Activated T-helper 17 cell treated with anti-CD3 and anti-CD28 coated beads, Interleukin-2, amount 50 U/mL, for 72 hours (primary cell): ENCODE results near the gene ADARB1. TPM values are rescaled to one million over a fixed set of nuclear protein-coding genes. Genes with fewer than 3 reads are reported as not detected.
A peak's percentile ranks its signal among the peaks of the same experiment; 100 is the strongest.
"Not testable (repeated sequence)": the region's sequence is repeated elsewhere in the genome, so short reads cannot be mapped to it uniquely, and the experiment has no call there.

Experiments used
- ATAC-seq: fragments of 150-1000 bp; cut with Tn5 transposase; replicated peaks from 2 replicates; pipeline ENCODE4 v1.10.0; 2021; ENCODE audit warnings: mild to moderate bottlenecking, moderate library complexity
- H3K27ac Mint-ChIP-seq: one replicate; pipeline ENCODE4 v1.8.0; 2022; ENCODE audit warnings: mixed read lengths
- H3K27me3 Mint-ChIP-seq: one replicate; pipeline ENCODE4 v1.8.0; 2022; ENCODE audit warnings: mixed read lengths
- H3K36me3 Mint-ChIP-seq: one replicate; pipeline ENCODE4 v1.8.0; 2022; ENCODE audit warnings: low read depth, mild to moderate bottlenecking, mixed read lengths
- H3K4me1 Mint-ChIP-seq: one replicate; pipeline ENCODE4 v1.8.0; 2022; ENCODE audit warnings: mixed read lengths
- H3K4me3 Mint-ChIP-seq: one replicate; pipeline ENCODE4 v1.8.0; 2022; ENCODE audit warnings: mild to moderate bottlenecking, mixed read lengths
- H3K9me3 Mint-ChIP-seq: one replicate; pipeline ENCODE4 v1.8.0; 2022; ENCODE audit warnings: mixed read lengths
- total RNA-seq, 2 donors: library from RNA; stranded (reverse); gene quantifications; one replicate each; pipeline ENCODE4 v1.2.3, GENCODE V29; 2022

The ADARB1 gene, protein sequence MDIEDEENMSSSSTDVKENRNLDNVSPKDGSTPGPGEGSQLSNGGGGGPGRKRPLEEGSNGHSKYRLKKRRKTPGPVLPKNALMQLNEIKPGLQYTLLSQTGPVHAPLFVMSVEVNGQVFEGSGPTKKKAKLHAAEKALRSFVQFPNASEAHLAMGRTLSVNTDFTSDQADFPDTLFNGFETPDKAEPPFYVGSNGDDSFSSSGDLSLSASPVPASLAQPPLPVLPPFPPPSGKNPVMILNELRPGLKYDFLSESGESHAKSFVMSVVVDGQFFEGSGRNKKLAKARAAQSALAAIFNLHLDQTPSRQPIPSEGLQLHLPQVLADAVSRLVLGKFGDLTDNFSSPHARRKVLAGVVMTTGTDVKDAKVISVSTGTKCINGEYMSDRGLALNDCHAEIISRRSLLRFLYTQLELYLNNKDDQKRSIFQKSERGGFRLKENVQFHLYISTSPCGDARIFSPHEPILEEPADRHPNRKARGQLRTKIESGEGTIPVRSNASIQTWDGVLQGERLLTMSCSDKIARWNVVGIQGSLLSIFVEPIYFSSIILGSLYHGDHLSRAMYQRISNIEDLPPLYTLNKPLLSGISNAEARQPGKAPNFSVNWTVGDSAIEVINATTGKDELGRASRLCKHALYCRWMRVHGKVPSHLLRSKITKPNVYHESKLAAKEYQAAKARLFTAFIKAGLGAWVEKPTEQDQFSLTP
- 10 to 100 TPM; 22.7 to 32.0 TPM for total RNA-seq

DNA sequence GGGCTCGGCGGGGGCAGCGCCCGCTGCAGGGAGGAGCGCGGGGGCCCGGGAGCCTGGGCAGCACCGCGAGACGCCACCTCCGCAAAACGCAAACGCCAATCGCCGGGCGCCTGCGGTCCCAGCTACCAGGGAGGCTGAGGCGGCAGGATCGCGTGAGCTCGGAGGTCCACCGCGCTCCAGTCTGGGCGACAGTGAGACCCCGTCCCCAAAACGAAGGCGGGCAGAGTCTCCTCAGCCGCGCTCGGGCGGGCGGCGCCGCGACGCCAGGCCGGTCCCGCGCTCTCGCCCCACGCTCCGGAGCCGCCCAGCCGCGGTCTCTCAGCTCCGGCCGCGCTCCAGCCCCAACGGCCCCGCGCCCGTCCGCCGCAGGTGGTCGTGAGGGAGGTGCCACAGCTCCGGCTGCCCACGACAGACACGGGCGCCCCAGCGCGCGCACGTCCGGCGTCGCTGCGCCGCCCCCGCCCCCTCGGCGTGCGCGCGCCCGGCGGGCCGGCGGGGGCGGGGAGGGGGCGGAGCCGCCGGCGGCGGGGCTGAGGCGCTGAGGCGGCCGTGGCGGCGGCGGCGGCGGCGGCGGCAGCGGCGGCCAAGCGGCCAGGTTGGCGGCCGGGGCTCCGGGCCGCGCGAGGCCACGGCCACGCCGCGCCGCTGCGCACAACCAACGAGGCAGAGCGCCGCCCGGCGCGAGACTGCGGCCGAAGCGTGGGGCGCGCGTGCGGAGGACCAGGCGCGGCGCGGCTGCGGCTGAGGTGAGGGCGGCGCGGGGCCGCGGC lies at the start of gene ADARB1:
TSS of gene ADARB1 (plus strand) at position 533 of the 770 bp plus-strand sequence. CDS start 97,077 bp downstream, outside the sequence.
- peaks cover 6% of the 10 kb centered on the region for H3K36me3 Mint-ChIP-seq
- peak within 1 kb of the TSS; percentile 93 for H3K4me3 Mint-ChIP-seq
- no peaks in the 10 kb centered on the region for H3K9me3 Mint-ChIP-seq
- peak within 1 kb of the TSS; percentile 89 for H3K27ac Mint-ChIP-seq
- ATAC-seq: peak; percentile 57
- no peaks in the 10 kb centered on the region for H3K27me3 Mint-ChIP-seq
- H3K4me1 Mint-ChIP-seq: peaks cover 25% of the 10 kb centered on the region

DNA sequence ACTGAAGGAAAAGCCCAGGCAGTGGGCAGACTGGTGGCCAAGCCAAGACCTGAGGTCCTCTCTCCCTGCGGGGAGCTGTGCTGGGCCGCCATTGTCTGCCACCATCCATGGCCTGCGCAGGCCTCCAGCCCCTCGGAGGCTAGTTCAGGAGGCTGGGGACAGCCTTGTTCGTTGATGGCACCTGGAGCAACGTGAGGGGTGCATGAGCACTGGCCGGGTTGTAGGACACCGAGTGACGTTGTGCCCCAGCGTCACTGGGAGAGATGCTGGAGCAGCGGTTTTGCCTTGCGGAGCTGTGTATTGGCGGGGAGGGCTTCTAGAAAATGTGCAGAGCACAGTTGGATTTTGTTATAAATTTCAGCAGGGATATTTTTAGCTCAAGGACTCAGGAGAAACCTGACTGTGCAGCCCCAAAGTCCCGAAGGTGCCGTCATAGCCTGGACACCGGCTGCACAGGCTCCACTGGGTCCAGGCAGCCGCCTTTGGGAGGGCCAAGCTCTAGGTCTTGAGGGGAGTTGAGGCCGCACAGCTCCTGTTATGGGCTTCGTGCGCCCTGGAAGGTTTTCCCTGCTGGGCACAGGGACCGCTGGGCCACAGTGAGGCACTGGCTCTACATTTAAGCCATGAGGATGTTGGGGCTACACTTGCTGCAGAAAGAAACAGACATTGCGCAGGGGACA lies 48.2 kb upstream of the ADARB1 start:
- H3K27me3 Mint-ChIP-seq: peaks cover 3% of the 10 kb centered on the region
- H3K27ac Mint-ChIP-seq: no peak overlapping the region
- H3K36me3 Mint-ChIP-seq: no peaks in the 10 kb centered on the region
- H3K4me3 Mint-ChIP-seq: no peak overlapping the region
- peaks cover 4% of the 10 kb centered on the region for H3K9me3 Mint-ChIP-seq
- no peaks in the 10 kb centered on the region for H3K4me1 Mint-ChIP-seq
- no peak for ATAC-seq

DNA sequence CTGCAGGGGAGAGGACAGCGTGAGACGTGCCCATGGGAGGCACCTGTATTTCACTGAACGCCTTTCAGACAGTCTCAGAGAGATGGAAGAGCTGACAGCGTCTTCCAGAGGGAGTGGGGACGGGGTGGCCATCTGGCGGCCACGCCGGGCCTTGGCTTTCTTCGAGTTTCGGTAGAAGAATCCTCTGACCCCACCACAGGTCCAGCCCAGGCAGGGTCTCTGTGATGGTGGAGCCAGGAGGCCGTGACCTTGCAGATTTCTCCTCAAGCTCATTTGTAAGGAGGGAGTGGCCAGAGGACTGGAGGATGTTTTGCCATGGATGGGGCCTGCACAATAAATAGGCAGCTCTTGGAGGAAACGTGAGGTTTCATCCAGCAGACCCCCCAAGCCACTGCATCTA lies 47.6 kb upstream of the ADARB1 start:
- Mint-ChIP-seq H3K9me3 (peaks cover 4% of the 10 kb centered on the region), H3K4me1 (no peaks in the 10 kb centered on the region), H3K27ac (no peak overlapping the region), H3K27me3 (peaks cover 3% of the 10 kb centered on the region), H3K4me3 (no peak overlapping the region), H3K36me3 (no peaks in the 10 kb centered on the region)
- no peak for ATAC-seq

DNA sequence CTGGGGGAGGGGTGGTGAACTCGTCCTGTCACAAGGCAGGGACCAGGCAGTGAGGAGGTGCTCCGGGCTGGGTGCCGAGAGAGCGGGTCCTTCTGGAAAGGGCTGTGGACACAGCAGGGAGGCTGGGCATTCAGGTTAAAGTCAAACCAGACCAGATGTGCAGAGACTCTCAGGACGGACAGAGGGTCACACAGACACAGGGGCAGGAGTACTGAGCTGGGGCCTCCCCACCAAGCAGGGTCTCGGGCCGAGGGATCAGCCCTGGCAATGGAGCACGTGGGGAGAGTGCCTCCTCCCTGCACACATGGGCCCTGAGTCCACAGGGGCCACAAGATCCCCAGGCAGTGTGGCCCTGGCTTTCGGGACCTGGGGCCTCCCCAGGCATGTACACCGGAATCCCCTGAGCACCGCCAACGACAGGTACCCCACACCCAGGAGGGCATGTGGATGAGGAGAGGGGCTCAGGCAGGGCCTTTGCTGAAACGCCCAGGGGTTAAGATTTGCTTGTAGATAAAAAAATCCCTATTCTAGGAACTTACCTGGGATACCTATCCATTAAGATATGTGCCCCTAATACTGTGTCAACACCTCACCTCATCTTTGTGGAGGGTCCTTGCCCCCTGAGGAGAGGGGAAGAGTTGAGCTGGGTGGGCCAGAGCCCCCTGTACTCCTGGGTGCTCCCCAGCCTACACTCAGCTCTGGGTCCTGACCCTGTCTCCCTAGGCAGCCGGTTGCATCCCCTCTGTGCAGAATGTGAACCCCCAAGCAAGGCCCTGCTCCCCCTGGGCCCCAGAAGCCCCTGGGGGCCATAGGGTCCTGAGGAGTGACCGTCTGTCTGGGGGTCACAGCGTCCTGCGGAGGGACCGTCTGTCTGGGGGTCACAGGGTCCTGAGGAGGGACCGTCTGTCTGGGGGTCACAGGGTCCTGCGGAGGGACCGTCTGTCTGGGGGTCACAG lies 46.9 kb upstream of the ADARB1 start:
- Mint-ChIP-seq H3K4me3 (no peak overlapping the region), H3K27me3 (peaks cover 3% of the 10 kb centered on the region), H3K36me3 (no peaks in the 10 kb centered on the region), H3K27ac (no peak overlapping the region), H3K4me1 (no peaks in the 10 kb centered on the region), H3K9me3 (peaks cover 4% of the 10 kb centered on the region)
- no peak for ATAC-seq

DNA sequence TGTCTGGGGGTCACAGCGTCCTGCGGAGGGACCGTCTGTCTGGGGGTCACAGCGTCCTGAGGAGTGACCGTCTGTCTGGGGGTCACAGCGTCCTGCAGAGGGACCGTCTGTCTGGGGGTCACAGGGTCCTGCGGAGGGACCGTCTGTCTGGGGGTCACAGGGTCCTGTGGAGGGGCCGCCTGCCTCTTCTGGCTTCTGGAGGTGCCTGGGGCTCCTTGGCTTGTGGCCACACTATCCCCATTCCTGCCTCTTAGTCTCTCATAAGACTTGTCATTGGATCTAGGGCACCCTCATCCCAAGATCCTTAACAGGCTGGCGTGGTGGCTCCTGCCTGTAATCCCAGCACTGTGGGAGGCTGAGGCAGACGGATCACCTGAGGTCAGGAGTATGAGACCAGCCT lies 45.7 kb upstream of the ADARB1 start:
- not testable (repeated sequence) for H3K36me3 Mint-ChIP-seq, ATAC-seq, H3K9me3 Mint-ChIP-seq, H3K27ac Mint-ChIP-seq, H3K4me1 Mint-ChIP-seq, H3K27me3 Mint-ChIP-seq, H3K4me3 Mint-ChIP-seq

DNA sequence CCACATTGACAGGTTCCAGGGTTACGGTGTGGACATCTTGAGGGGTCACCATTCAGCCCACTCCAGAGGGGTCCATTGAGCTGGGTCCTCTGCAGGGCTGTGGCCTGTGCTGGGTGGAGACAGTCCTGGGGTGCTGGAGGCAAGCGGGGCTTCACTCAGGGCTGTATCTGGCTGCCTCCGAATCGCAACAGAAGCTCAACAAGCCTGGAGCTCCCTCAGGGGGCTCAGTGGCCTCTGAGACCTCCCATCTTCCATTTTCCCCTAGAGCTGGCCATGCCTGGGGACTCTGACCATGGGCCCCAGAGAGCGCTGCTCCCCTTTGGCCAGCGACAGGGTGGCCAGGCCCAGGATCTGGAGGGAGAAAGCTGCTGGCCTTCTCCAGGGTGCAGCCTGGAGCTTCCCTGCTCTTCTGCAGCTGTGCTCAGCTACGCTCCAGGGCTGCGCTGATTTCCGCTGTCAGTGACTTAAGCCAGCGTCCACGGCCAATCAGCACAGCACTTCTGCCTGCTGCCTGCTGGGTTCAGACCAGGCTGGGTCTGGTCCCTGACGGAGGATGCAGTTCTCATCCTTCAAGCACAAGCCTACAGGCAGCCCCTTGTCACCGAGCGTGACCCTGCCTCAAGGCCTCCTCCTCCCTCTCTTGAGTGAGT lies 45.0 kb upstream of the ADARB1 start:
- ATAC-seq: no peak
- H3K27ac Mint-ChIP-seq: no peak overlapping the region
- no peak overlapping the region for H3K4me3 Mint-ChIP-seq
- H3K9me3 Mint-ChIP-seq: no peaks in the 10 kb centered on the region
- H3K36me3 Mint-ChIP-seq: no peaks in the 10 kb centered on the region
- peaks cover 6% of the 10 kb centered on the region for H3K27me3 Mint-ChIP-seq
- no peaks in the 10 kb centered on the region for H3K4me1 Mint-ChIP-seq

DNA sequence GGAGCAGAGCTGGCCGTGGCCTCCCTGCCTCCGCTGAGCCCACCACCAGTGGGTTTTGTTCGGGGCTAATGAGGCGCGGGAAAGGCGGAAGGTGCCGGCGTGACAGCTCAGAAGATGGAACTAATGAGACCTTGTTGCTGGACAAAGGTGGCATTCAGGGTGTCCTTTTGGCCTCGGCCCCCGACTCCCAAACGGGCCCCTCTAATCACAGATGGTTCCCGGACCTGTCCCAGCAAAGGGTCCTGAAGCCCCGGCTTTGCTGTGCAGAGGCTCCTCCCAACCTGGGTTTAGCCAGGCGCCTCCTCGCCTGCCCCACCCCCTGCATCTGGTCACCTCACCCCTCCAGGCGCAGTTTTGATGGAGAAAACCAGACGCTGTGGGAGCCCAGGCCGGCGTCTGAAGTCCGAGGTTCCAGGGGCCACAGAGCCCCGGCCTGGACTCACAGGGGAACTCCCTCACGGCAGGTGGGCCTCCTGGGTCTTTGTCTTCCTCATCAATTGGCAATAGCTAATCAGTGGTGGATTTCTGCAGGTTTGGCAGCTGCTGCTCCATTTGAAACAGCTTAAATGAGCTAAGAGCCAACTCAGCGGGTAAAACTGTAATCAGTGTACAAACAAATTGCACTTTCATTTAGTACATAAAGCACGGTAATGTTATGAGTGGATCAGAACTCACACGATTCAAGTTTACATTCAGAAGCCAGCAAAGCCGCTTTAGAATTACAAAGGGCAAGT lies 44.3 kb upstream of the ADARB1 start:
- Mint-ChIP-seq H3K4me3 (no peak overlapping the region), H3K27ac (no peak overlapping the region), H3K4me1 (no peaks in the 10 kb centered on the region), H3K9me3 (no peaks in the 10 kb centered on the region), H3K36me3 (no peaks in the 10 kb centered on the region), H3K27me3 (peaks cover 6% of the 10 kb centered on the region)
- no peak for ATAC-seq

DNA sequence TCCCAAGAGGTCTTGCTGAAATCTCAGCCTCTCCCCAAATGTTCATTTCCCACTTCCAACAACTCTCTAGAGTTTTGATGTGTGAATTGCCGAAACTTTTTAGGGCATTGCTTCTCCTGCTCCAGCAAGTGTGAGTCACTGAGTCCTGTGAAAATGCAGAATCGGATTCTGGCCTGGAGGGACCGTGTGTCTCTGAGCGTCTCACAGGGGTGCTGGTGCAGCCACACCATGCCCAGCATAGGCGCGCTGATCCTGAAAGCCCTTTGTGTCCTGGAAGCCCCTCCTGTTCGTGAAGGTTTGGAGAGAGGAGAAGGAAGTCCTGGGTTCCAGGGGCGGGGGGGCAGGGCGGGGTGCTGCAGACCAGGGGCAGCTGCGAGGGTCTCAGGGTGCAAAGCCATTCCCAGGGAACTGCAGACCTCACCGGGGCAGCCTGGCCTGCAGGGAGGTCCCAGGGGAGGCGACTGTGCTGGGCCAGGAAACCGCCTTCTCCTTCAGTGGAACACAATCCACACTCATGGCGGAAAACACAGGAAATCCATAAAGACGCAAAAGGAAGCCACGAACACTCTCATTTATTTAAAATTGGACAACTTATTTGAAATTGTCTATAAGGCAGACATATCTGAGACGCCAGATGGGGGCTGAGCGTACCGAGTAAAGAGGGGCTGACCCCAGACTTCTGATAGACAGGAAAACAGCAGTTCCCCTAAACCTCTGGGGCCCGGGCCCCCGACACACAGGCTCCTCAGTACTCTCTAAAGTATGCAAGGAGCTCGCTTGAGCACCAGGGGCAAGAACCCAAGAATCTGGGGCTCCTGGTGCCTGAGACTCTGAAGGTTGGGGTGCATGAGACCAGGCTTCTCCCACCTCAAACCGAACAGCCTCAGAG lies 43.5 kb upstream of the ADARB1 start:
- H3K9me3 Mint-ChIP-seq: peaks cover 5% of the 10 kb centered on the region
- peaks cover 11% of the 10 kb centered on the region for H3K27me3 Mint-ChIP-seq
- H3K36me3 Mint-ChIP-seq: no peaks in the 10 kb centered on the region
- no peak overlapping the region for H3K4me3 Mint-ChIP-seq
- ATAC-seq: no peak
- no peak overlapping the region for H3K27ac Mint-ChIP-seq
- no peaks in the 10 kb centered on the region for H3K4me1 Mint-ChIP-seq

DNA sequence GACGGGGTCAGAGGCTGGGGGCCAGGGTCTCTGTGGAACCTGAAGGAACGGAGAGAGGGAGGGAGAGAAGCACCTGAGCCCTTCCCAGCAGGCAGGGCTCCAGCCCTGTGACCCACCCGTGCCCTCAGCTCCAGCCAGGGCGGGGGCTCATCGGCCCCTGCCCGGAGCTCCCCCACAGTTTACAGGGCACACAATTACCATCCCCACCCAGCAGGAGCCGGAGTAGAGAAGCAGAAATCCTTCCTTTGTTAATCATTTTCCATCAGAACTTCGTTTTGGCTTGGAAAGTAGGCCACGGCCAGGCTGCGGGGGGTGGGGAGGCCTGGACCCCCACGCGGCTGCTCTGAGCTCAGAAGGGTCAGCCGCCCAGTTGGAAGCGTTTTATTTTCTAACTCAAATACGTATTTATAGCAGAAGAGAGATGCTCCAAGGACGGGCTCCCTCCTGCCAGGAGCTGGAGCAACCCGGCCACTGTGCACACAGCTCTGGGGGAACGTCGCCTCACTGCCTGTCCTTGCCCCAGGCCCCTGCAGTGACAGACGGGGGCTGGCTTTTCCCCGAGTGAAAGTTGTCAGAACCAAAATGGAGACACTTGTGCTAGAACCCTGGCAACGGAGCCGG lies 42.7 kb upstream of the ADARB1 start:
- peaks cover 11% of the 10 kb centered on the region for H3K27me3 Mint-ChIP-seq
- ATAC-seq: no peak
- no peaks in the 10 kb centered on the region for H3K36me3 Mint-ChIP-seq
- peaks cover 6% of the 10 kb centered on the region for H3K9me3 Mint-ChIP-seq
- no peak overlapping the region for H3K4me3 Mint-ChIP-seq
- H3K27ac Mint-ChIP-seq: no peak overlapping the region
- no peaks in the 10 kb centered on the region for H3K4me1 Mint-ChIP-seq

DNA sequence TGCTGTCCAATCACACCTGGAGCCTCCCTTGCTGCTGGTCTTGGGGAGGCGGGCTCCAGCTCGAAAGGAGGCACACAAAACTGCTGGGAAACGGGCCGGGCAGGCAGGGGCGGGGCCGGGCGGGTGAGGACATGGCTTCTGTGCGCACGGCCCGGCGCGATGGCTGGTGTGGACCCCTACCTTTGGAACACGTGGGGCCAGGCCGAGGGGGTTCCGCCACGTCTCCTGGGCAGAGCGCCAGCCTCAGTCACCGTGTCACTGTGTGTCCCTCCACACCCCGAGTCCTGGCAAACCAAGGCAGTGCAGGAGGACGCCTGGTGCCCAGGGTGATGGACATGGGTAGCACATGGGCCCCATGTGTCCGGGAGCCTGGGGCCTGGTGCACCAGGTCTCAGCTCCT lies 42.0 kb upstream of the ADARB1 start:
- Mint-ChIP-seq H3K4me3 (no peak overlapping the region), H3K27ac (no peak overlapping the region), H3K4me1 (no peaks in the 10 kb centered on the region), H3K36me3 (no peaks in the 10 kb centered on the region), H3K9me3 (peaks cover 11% of the 10 kb centered on the region), H3K27me3 (peaks cover 15% of the 10 kb centered on the region)
- no peak for ATAC-seq

DNA sequence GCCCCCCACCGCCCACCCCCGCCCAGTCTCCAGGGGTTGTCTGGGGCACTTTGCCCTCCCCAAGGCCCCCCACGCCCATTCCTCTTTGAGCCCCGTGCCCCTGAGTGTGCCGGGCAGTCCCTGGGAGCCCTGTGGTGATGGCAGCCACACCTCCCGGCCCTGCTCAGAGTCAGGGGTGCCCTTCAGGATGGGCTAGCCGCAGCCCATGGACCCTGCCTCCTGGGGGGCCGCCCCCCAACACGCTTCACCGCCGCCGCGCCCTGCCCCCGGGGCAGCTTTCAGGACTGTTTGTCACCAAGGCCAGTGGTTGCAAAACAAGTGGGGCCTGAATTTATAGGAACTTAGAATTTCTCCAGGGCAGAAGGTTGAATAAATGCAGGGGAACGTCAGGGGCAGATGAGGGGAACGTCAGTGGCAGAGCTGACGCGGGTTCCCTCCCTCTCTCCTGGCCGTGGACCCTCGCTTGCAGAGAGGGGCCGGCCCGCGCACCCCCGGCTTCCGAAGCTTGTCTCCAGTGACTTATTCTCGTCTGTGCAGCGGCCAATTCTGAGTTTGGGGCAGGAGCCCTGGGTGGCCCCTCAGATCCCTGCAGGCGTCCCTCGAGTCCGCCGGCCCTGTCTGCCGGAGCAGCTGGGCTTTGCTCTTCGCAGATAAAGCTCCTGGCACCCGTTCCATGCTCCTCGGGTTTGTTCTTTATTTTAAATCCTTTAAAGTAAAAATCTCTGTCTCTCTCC lies 41.2 kb upstream of the ADARB1 start:
- no peaks in the 10 kb centered on the region for H3K36me3 Mint-ChIP-seq
- no peak overlapping the region for H3K27ac Mint-ChIP-seq
- ATAC-seq: no peak
- H3K4me1 Mint-ChIP-seq: no peaks in the 10 kb centered on the region
- H3K9me3 Mint-ChIP-seq: peaks cover 11% of the 10 kb centered on the region
- peaks cover 15% of the 10 kb centered on the region for H3K27me3 Mint-ChIP-seq
- H3K4me3 Mint-ChIP-seq: no peak overlapping the region
